ENCODE results near the gene CCDC102B. TPM values are rescaled to one million over a fixed set of nuclear protein-coding genes. Genes with fewer than 3 reads are reported as not detected.

CCDC102B gene
- polyA plus RNA-seq, 1 donor from 2014 or later: 8.7 TPM

DNA sequence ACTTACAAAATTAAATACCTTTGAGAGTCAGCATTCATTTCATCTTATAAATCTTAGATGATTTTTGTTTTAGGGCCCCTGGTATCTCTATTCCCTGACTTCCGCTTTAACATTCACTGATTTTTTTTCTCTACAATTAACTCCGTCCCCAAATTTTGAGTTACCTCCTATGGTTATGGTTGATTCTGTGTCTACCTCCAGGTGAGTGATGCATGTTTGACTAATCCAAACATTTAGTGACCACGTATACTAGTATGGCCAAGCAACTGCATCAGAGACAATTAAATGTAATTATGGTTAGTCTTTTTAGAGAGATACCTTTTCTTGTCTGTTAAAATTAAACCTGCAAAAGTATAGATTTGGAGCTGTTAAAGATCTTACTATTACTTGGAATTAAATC lies 120.3 kb downstream of the CCDC102B start:
- Histone ChIP-seq H3K9me3 (ENCODE audit: low read length) (no peaks in the 10 kb centered on the region), H3K36me3 (ENCODE audit: insufficient read depth, low read length) (no peaks in the 10 kb centered on the region), H3K27ac (ENCODE audit: low read length) (no peak overlapping the region), H3K4me3 (ENCODE audit: low read length) (no peak overlapping the region), H3F3A (ENCODE audit: insufficient read depth, low read length, poor library complexity, severe bottlenecking) (no peaks in the 10 kb centered on the region), H3K4me2 (ENCODE audit: low read length) (no peak overlapping the region), H3K9ac (ENCODE audit: low read length) (no peak overlapping the region), H3K27me3 (ENCODE audit: insufficient read depth, low read depth, low read length) (no peaks in the 10 kb centered on the region), H3K79me2 (replicated peaks; ENCODE audit: insufficient read depth, low read length) (no peaks in the 10 kb centered on the region), H3K9me2 (ENCODE audit: insufficient read depth, low read length) (no peaks in the 10 kb centered on the region), H4K20me1 (ENCODE audit: insufficient read depth) (no peaks in the 10 kb centered on the region), H2AFZ (ENCODE audit: low read depth, low read length) (no peak overlapping the region)
- TF ChIP-seq EZH2 (IDR thresholded peaks at IDR 0.05; ENCODE audit: borderline replicate concordance, insufficient read depth, low read length, poor library complexity, severe bottlenecking): no peak
- TF ChIP-seq TAF1 (IDR thresholded peaks at IDR 0.05; ENCODE audit: low read depth): no peak
- no peak for TF ChIP-seq EP300 (conservative IDR thresholded peaks at IDR 0.05; ENCODE audit: poor library complexity, severe bottlenecking)
- TF ChIP-seq SMC3 (conservative IDR thresholded peaks at IDR 0.05; ENCODE audit: poor library complexity): no peak
- TF ChIP-seq, protein P1, sequence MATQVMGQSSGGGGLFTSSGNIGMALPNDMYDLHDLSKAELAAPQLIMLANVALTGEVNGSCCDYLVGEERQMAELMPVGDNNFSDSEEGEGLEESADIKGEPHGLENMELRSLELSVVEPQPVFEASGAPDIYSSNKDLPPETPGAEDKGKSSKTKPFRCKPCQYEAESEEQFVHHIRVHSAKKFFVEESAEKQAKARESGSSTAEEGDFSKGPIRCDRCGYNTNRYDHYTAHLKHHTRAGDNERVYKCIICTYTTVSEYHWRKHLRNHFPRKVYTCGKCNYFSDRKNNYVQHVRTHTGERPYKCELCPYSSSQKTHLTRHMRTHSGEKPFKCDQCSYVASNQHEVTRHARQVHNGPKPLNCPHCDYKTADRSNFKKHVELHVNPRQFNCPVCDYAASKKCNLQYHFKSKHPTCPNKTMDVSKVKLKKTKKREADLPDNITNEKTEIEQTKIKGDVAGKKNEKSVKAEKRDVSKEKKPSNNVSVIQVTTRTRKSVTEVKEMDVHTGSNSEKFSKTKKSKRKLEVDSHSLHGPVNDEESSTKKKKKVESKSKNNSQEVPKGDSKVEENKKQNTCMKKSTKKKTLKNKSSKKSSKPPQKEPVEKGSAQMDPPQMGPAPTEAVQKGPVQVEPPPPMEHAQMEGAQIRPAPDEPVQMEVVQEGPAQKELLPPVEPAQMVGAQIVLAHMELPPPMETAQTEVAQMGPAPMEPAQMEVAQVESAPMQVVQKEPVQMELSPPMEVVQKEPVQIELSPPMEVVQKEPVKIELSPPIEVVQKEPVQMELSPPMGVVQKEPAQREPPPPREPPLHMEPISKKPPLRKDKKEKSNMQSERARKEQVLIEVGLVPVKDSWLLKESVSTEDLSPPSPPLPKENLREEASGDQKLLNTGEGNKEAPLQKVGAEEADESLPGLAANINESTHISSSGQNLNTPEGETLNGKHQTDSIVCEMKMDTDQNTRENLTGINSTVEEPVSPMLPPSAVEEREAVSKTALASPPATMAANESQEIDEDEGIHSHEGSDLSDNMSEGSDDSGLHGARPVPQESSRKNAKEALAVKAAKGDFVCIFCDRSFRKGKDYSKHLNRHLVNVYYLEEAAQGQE (IDR thresholded peaks at IDR 0.05; ENCODE audit: borderline replicate concordance): no peak
- TF ChIP-seq MXI1 (conservative IDR thresholded peaks at IDR 0.05; ENCODE audit: poor library complexity, severe bottlenecking): no peak
- TF ChIP-seq POLR2AphosphoS5 (IDR thresholded peaks at IDR 0.05): no peak
- no peak for TF ChIP-seq RAD21 (conservative IDR thresholded peaks at IDR 0.05)
- TF ChIP-seq, protein P2, sequence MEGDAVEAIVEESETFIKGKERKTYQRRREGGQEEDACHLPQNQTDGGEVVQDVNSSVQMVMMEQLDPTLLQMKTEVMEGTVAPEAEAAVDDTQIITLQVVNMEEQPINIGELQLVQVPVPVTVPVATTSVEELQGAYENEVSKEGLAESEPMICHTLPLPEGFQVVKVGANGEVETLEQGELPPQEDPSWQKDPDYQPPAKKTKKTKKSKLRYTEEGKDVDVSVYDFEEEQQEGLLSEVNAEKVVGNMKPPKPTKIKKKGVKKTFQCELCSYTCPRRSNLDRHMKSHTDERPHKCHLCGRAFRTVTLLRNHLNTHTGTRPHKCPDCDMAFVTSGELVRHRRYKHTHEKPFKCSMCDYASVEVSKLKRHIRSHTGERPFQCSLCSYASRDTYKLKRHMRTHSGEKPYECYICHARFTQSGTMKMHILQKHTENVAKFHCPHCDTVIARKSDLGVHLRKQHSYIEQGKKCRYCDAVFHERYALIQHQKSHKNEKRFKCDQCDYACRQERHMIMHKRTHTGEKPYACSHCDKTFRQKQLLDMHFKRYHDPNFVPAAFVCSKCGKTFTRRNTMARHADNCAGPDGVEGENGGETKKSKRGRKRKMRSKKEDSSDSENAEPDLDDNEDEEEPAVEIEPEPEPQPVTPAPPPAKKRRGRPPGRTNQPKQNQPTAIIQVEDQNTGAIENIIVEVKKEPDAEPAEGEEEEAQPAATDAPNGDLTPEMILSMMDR (IDR thresholded peaks at IDR 0.05; ENCODE audit: poor library complexity, severe bottlenecking): no peak

DNA sequence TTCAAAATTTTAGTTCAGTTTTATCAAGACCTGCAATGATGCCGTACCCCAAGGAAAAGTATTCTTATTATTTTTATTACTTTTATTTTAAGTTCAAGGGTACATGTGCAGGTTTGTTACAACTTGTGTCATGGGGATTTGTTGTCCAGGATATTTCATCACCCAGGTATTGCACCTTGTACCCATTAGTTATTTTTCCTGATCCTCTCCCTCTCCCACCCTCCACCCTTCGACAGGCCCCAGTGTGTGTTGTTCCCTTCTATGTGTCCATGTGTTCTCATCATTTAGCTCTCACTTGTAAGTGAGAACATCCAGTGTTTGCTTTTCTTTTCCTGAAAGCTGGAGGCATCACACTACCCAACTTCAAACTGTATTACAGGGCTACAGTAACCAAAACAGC lies 122.0 kb downstream of the CCDC102B start:
- H3K4me2 ChIP-seq (ENCODE audit: low read length): no peak overlapping the region
- TF ChIP-seq EP300 (conservative IDR thresholded peaks at IDR 0.05; ENCODE audit: poor library complexity, severe bottlenecking) (no peak), MXI1 (conservative IDR thresholded peaks at IDR 0.05; ENCODE audit: poor library complexity, severe bottlenecking) (no peak), RAD21 (conservative IDR thresholded peaks at IDR 0.05) (no peak), SMC3 (conservative IDR thresholded peaks at IDR 0.05; ENCODE audit: poor library complexity) (no peak)

More for the DNA sequence above, 122.0 kb downstream of the CCDC102B start:
- Histone ChIP-seq H3K9ac (ENCODE audit: low read length) (no peak overlapping the region), H4K20me1 (ENCODE audit: insufficient read depth) (no peaks in the 10 kb centered on the region), H3K79me2 (replicated peaks; ENCODE audit: insufficient read depth, low read length) (no peaks in the 10 kb centered on the region), H3K9me2 (ENCODE audit: insufficient read depth, low read length) (no peaks in the 10 kb centered on the region), H3K4me3 (ENCODE audit: low read length) (no peak overlapping the region), H2AFZ (ENCODE audit: low read depth, low read length) (no peak overlapping the region), H3K9me3 (ENCODE audit: low read length) (no peaks in the 10 kb centered on the region), H3K27me3 (ENCODE audit: insufficient read depth, low read depth, low read length) (no peaks in the 10 kb centered on the region), H3K27ac (ENCODE audit: low read length) (no peak overlapping the region), H3K36me3 (ENCODE audit: insufficient read depth, low read length) (no peaks in the 10 kb centered on the region), H3F3A (ENCODE audit: insufficient read depth, low read length, poor library complexity, severe bottlenecking) (no peaks in the 10 kb centered on the region)

All from neural cell (in vitro differentiated cells).